22Rv1 (cell line): ENCODE measurements around the gene UBASH3A.

Experiments used
- H3K27ac ChIP-seq: fragments of 450-650 bp; 2 replicates; pipeline ENCODE4 v1.5.1; 2017
- CTCF ChIP-seq: fragments of 450-650 bp; IDR thresholded peaks from 2 replicates; pipeline ENCODE4 v1.5.1; 2017; ENCODE audit warnings: mild to moderate bottlenecking
- ZFX ChIP-seq: fragments of 450-650 bp; IDR thresholded peaks from 2 replicates; pipeline ENCODE4 v1.6.1; 2017; ENCODE audit warnings: antibody characterized with exemption, borderline replicate concordance

UBASH3A gene

GRCh38 chr21:42367367-42368165, 36.1 kb upstream of the UBASH3A start:
- no peak overlapping the region for H3K27ac ChIP-seq

GRCh38 chr21:42369821-42370220, 33.9 kb upstream of the UBASH3A start:
- no peak for TF ChIP-seq CTCF
- TF ChIP-seq ZFX: no peak

More at GRCh38 chr21:42367367-42368165, 36.1 kb upstream of the UBASH3A start:
- TF ChIP-seq CTCF: no peak
- no peak for TF ChIP-seq ZFX

GRCh38 chr21:42370894-42371654, 32.6 kb upstream of the UBASH3A start:
- TF ChIP-seq CTCF: no peak
- no peak for TF ChIP-seq ZFX
- no peak overlapping the region for H3K27ac ChIP-seq

More at GRCh38 chr21:42369821-42370220, 33.9 kb upstream of the UBASH3A start:
- no peak overlapping the region for H3K27ac ChIP-seq

- H3K27ac ChIP-seq: no peak overlapping the region
- TF ChIP-seq CTCF (no peak), ZFX (no peak)
These were observed 30.4 kb upstream of the UBASH3A start for GRCh38 chr21:42373196-42373907.

GRCh38 chr21:42373908-42374455, 29.7 kb upstream of the UBASH3A start:
- H3K27ac ChIP-seq: no peak overlapping the region
- TF ChIP-seq ZFX (no peak), CTCF (no peak)

- no peak overlapping the region for H3K27ac ChIP-seq
- TF ChIP-seq ZFX: no peak
- TF ChIP-seq CTCF: no peak
These were observed 29.2 kb upstream of the UBASH3A start for GRCh38 chr21:42374457-42374856.
